ENCODE data around the gene NRG3.

DNA sequence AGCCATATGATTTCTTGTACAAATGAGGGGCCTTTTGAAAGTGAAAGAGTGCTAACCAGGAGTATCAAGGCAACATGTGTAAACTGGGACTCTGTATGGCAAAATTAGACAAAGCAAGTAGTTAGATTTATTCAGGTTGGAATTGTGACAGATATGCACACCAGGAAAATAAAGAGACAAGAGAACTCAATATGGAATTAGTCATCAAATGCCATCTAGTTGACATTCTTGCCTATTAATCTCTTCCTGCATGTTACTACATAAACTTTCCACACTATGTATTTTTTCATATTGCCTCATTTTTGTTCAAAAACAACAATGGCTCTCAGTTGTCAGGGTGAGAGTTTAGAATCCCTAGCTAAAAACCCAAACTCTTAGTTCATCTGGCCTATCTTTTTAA, 799.0 kb downstream of the NRG3 start:
- TF ChIP-seq POLR2A (IDR thresholded peaks at IDR 0.05), result no peak
- TF ChIP-seq, protein P1, sequence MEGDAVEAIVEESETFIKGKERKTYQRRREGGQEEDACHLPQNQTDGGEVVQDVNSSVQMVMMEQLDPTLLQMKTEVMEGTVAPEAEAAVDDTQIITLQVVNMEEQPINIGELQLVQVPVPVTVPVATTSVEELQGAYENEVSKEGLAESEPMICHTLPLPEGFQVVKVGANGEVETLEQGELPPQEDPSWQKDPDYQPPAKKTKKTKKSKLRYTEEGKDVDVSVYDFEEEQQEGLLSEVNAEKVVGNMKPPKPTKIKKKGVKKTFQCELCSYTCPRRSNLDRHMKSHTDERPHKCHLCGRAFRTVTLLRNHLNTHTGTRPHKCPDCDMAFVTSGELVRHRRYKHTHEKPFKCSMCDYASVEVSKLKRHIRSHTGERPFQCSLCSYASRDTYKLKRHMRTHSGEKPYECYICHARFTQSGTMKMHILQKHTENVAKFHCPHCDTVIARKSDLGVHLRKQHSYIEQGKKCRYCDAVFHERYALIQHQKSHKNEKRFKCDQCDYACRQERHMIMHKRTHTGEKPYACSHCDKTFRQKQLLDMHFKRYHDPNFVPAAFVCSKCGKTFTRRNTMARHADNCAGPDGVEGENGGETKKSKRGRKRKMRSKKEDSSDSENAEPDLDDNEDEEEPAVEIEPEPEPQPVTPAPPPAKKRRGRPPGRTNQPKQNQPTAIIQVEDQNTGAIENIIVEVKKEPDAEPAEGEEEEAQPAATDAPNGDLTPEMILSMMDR (IDR thresholded peaks at IDR 0.05), result no peak
